GM21576 (cell line): Measurements from ENCODE around the gene SMIM7.
A peak's percentile ranks its signal among the peaks of the same experiment; 100 is the strongest.
"Not testable (repeated sequence)": the region's sequence is repeated elsewhere in the genome, so short reads cannot be mapped to it uniquely, and the experiment has no call there.

Source experiments
- ATAC-seq: cut with Tn5 transposase; IDR thresholded peaks from one replicate; pipeline ENCODE4 v1.9.1; 2021; ENCODE audit warnings: mild to moderate bottlenecking, moderate library complexity; ENCODE audit not compliant: unreplicated experiment

SMIM7 gene

DNA sequence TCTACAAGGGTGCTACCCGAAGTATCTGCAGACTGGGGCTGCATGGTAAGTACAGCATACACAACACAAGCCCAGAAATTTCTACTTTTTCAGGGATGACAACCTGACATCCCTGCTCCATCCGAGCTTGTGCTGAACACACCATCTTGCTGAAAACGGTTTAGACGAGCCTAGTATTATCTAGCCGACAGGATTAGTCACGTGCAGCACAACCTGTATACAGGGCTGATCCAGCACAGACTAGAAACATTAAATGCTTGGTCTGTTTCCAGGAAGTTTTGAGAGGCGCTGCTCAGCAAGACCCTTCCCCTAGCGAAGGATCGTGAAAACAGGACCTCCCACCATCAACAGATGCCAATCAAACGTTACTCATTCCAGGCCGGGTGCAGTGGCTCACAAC lies 4.2 kb downstream of the SMIM7 start:
- ATAC-seq: no peak

DNA sequence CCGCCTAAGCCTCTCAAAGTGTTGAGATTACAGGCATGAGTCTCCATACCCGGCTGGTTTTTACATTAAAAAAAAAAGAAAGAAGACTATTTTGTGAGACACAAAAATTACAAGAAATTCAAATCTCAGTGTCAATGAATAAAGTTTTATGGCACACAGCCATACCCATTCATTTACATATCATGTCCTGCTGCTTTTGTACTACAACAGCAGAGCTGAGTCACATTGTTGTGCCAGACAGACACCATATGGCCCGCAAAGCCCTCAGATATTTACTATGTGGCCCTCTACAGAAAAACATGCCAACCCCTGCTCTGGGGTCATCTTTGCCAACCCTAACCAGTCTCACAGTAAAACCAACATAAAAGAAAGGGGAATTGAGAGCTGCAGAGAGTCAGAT lies 5.3 kb downstream of the SMIM7 start:
- no peak for ATAC-seq

DNA sequence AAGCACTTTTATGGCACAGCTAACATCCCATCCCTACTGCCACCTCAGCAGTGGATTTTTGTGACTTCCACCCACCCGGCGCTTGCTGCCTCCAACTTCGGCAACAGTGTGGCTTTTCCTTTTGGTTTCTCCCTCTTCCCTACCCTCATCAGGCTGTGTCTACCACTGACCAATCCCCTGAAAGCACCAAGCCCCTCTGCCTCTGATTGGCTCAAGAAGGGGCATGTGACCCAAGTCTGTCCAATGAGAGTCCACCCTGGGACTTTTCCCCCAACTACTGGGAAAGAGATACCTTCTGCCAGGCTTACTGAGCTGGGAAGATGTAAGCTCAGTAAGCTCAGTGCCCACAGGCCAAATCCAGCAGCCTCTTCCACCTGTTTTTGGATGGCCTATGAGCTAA lies 5.8 kb downstream of the SMIM7 start:
- ATAC-seq: no peak

DNA sequence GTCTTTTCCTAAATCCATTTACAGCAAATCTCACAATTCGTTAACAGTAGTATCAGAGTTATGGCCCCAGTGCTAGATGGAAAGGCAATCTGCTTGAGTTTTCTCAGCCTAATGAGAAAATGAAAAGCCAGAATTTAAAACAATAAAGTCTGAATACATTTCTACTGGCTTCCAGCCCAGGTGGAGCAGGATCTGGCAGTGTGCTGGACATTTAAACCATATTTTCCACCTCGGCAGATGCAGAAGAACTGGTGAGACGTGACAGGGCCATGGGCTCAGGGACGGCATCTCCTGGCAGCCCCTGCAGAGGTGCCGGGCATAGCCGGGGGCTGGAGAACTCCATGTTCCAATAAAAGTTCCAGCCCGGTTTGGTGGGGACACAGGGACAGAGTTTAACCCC lies 7.1 kb downstream of the SMIM7 start:
- ATAC-seq: no peak

DNA sequence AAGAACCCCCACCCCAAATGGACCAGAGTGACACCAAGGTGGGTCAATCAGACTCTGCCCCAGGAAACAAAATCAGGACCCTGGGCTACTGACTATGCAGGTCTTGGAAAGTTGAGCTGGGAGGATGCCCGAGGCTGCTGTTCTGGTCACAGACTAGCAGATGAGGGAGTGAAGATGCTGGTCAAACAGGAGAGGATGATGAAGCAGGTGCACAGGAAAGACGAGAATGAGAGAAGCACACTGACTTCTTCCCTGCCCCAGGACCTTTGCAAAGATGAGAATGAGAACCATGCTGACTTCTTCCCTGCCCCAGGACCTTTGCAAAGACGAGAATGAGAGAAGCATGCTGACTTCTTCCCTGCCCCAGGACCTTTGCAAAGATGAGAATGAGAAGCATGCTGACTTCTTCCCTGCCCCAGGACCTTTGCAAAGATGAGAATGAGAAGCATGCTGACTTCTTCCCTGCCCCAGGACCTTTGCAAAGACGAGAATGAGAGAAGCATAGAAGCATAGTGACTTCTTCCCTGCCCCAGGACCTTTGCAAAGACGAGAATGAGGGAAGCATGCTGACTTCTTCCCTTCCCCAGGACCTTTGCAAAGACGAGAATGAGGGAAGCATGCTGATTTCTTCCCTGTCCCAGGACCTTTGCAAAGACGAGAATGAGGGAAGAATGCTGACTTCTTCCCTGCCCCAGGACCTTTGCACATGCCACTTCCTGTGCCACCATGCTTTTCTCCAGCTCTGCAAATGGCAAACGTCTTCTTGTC lies 8.3 kb downstream of the SMIM7 start:
- not testable (repeated sequence) for ATAC-seq

DNA sequence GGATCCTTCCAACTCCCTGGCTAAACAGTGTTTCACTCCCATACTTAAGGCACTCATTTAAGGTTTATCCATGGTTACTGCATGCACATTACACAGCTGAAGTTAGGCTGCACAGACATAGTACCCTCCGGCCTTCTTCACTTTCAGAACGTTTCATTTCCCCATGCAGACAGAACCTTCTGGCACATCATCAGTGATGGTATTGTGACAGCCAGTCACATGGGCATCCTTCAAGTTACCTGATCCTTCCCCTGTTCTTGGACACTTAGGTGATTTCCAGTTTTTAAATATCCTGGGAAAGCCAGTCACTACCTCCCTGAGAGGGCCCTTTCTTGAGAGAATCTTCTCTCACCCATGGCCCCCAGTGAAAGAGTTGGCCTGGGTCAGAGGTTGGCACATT lies 9.1 kb downstream of the SMIM7 start:
- no peak for ATAC-seq

DNA sequence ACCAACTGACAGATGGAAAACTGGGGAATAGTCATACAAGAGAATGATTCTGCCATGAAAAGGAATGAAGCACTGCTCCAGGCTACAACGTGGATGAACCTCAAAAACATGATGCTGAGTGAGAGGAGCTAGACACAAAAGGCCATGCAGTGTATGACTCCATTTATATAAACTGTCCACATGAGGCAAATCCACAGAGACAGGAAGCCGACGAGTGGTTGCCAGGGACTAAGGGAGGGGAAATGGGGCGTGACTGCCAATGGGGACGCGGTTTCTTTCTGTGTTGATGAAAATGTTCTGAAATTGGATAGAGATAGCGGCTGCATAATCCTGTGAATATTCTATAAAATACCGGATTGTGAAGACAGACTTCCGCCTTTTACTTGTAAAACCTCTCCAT lies 10.2 kb downstream of the SMIM7 start:
- ATAC-seq: no peak

DNA sequence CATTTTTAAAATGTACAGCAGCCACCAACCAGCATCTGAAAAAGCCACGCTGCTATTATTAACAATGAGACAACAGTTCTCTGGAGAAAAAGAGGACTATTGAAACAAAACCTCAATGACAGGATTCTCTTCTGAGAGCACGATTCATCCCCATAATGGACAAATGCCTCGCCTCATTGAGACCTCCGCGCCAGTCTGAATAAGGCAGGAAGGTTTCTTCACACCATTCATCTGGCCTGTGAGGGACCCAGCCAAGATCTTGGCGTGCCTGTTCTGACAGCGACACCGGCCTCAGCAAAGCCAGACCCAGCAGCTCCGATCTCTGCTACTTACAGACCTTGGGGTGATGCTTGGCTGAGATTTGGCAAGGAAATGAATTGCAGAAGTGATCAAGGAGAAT lies 14.8 kb downstream of the SMIM7 start:
- ATAC-seq: no peak

DNA sequence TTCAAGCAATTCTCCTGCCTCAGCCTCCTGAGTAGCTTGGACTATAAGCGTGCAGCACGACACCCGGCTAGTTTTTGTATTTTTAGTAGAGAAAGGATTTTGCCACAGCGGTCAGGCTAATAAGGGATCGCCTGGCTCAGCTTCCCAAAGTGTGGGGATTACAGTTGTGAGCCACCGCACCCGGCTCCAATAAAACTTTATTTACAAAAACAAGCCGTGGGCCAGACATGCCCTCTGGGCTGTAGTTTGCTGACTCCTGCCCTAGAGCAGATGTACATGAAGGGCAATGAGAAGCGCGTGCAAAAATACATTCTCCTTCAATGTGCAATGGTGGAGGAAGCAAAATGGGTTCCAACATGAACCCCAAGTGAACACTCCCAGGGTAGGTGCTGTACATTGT lies 18.2 kb downstream of the SMIM7 start:
- no peak for ATAC-seq

DNA sequence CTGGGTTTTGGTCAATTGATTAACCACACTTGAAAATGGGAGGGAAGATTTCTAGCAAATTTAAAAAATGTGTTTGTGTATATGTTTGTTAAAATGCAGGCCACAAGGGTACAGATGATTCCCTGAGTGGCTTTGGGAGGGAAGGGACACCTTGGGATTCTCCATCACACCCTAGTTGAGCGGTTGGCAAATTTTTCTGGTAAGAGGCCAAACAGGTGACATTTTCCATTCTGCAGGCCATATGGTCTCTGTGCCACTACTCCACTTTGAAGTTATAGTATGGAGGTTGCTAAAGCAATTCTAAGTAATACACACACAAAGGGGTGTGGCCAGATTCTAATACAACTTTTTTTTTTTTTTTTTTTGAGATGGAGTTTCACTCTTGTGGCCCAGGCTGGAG lies 19.0 kb downstream of the SMIM7 start:
- no peak for ATAC-seq

DNA sequence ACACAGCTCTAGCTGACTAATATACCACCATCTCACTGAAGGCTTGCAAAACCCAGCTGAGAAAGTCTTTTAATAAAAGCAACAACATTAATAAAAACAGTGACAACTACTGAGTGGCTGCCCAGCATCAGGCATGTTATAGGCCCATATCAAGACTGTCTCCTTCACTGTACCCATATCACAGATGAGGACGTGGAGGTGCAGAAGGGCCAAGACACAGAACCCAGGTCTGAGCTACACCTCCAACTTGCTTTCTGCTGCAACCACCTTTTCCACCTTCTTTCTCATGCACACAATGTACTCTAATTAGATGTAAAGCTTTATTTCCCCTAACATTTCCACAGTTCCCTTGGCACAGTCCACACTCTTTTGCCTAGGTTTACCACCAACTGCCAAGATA lies 21.3 kb downstream of the SMIM7 start:
- no peak for ATAC-seq

DNA sequence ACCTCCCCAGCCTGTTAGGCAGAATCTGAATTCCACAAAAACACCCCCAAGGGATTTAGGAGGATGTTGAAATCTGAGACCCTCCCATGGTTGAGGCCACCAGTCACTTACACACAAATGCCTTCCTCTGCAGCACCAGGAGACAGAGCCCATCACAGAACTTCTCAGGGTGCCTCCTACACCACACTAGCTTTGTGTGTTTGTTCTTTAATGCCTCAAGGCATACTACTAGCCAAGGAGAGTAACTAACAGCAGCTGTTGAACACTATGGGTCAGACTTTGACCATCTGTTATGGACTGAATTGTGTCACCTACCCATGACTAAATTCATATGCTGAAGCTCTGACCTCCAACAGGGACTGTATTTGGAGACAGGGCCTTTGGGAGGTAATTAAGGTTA lies 22.4 kb downstream of the SMIM7 start:
- no peak for ATAC-seq

DNA sequence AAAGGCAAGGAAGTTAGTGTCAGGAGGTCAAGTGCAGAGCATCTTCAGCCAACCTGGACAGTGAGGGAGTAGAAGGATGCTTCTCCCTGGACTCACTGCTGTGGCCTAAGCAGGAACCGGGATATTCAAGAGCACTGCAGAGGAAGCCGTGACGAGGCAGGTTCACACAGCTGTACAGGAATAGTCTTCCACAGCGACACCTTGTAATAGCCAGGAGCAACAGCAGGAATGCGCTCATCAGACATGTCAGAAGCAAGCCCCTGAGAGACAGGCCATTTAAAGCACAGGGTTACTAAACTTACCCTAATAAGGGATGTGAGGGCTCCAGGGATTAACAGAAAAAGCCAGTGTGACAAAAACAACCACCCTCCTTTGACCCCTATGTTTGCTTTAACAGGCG lies 28.5 kb downstream of the SMIM7 start:
- ATAC-seq: no peak

DNA sequence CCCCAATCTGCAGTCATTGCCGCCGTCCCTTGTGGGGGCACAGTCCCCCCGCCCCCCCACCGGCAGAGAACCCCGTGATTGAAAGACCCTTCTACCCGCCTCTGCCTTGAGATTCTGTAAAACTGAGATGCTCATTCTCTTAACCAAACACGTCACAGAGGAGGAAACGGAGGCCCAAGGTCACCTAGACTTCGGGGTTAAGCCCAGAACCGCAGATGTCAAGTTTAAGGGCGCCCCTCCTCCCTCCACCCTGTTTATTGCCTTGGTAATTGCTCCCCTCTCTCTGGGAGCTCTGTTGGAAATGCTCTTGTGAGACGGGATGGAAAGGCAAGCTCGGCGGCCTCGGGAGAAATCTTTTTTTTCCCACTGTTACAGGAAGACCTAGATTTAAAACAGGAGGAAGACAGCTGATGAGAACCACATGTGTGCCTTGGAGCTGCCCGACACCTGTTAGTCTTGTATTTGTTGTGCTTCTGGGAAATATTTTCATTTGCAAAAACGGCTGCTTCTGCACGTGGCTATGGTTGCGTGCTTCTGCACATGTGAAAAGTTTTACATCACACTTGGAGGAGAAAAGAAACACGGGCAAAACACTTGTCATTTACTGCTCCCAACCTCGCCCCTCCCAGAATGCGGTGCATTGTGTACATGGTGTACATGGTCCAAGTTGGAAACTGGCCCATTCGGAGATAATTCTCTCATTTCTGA lies 30.8 kb downstream of the SMIM7 start:
- ATAC-seq: no peak

DNA sequence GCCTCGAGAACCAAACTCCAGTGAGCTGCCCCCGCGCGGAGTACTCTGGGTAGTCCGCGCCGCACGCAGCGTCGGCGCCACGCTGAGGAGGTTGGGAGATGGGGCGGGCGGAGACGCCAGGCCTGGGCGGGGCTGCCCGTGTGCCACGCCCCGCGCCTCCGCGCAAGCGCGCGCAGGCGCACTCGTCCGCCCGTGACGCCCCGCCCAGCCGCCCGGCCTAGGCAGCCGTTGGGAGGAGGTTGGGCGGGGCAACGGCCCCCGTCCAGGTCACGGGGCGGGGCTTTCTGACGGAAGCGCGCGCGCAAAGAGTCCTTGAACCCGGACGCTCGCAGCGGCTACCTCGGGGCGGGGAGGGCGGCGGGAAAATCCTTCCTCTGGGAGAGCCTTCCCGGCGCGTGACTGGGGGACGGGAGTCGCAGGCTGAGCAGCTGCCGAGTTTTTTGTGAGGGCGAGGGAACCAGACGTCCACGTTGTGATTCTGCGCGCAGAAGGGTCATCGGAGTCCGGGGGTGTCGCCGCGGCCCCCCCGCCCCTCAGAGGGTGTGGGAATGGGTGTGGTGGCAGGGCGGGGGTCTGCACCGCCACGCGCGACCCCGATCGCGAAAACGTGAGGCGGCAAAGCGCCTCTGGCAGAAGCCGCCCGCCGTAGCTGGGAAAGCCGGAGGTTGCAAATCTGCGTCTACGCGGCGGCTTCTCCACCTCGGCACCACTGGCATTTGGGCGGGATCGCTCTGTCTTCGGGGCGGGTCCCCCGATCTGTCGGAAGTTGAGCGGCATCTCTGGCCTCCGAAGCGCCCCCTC lies 31.6 kb downstream of the SMIM7 start, which contains the start of gene MED26:
TSS of gene MED26 (minus strand) at position 22 of the 801 bp plus-strand sequence. CDS start 261 bp downstream, outside the sequence.
- peak; percentile 73 for ATAC-seq

DNA sequence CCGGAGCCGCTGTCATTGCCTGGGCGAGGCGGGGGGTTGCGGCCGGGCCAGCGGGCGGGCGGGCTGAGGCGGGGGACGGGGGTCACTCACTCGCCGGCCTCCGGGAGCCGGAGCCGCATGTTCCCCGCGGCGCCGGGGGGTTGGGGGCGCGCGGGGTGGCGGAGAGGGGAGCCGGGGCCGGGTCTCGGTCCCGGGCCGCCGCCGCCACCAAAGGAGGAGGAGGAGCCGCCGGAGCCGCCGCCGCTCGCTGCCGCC lies 32.1 kb downstream of the SMIM7 start:
- no peak for ATAC-seq

DNA sequence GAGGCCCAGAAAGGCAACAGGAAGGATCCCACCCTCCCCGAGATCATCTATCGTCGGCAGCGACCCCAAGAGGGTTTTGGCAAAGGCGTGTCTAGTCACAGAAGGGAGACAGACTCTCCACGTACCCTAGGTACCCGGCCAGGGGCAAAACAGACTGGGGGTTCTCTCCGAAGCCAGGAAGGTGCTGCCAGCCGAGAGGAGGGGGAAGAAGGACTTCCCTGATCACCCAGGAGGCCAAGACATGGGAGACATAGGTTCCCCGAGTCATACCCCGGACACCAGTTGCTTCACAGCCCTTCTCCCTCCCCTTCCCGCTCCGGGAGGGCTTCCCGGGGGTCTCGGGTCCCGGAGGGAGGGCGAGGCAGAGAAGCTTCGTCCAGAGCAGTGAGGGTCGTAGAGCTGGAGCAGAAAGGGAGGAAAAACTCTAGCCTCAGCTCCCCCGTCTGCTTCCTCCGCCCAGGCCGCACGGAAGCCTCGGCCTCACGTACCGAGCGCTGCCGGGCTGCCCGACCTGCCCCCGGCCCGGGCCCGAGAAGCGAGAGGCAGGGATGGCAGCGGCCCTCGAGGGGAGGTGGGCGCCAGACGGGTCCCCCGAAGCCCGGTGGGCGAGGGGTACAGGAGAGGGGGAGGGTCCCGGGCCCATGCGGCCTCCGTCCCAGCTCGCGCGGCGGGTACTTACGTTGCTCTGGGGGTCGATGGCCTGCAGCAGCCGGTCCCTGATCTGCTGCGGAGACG lies 32.6 kb downstream of the SMIM7 start:
- ATAC-seq: no peak

DNA sequence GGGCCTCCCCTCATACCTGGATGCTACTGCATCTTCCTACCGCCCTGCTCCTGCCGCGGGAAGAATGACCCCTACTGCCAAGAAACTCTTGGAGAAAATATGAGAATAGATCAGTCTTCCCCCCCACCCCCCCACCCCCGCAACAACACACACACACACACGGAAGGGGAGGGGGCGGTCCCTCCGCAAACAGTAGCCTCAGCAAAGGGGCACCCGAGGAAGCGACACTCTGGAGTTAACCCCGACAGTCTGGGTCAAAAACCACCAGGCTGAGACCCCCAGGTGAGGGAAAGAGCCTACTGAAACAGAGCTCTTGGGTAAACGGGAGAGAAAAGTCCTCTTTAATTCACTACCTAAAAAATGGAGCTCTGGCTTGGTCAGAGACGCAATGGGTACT lies 33.1 kb downstream of the SMIM7 start:
- no peak for ATAC-seq

DNA sequence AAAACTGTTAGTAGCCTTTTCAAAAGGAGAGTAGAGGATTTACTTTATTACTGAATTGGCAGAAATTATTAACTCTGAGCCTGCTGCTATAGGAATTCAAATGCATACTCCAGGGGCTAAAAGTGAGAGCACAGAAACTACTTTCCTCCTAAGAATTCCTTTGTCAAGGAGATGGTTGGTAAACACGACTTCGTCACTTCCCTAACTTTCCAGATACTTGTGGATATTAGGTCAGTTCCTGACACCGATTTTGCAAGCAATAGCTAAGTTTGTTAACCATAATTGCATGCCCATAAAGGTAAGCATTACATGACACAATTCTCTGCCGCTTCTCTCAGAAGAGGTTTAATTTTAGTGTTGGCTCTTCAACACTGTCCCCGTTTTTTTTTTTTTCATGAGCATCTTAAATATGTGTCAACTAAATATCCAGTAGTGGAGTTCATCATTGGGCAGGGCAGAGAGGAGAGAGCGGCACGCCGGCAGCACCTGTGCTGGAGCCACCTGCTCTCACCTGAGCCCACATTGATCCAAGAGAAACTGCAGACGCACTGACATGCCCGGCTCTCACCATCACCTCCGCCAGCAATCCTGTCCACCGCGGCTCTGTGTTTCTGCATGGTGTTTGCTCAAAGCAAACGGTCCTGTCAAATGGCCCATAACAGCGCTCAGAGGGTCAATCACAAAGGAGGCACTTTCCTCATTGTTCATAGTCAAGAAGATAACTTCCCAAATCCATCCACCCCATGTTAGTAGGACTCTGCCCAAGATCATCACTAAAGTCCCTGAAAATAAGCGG lies 34.6 kb downstream of the SMIM7 start:
- ATAC-seq: no peak

DNA sequence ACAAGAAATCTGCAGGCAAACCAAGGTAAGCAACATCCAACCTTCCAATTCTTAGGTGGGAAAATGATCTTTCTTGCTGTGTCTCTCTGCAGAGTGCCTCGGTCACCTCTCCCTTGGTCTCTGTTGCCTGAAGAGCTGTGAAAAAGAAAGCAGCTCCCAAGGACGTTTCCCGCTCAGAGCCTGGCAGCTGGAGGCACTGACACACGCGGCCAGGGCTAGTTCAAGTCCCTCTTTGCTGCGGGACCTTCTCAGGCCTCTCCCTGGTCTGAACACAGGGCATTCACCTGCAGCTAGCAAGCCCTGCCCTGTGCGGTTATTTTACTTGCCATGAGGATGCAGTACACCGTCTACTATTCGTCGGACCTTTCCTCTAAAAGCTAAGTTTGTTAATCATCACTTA lies 35.7 kb downstream of the SMIM7 start:
- no peak for ATAC-seq

DNA sequence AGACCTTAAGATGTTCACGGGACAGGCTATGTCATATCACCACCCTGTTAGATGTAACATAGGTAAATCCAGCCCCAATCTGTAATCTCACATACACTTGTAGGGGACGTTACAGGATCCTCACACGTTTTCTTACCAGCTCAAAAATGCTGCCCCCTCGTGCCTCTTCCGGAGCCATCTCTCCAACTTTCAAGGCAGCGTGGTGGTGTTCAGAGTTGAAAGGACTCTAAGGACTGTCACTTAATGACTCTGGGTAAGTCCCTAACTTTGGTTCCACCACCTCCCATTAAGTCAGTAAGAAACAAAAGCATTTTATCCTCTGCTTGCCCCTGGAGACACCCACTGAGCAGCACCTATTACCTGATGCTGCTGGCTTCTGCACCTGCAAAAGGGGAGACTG lies 36.4 kb downstream of the SMIM7 start:
- ATAC-seq: no peak
